HEK293 (cell line): ENCODE measurements around the gene SORT1.

ENCODE experiments used
- TCF7L2 ChIP-seq: IDR thresholded peaks from 2 replicates; pipeline ENCODE4 v1.6.1; 2011; ENCODE audit warnings: low read depth, mild to moderate bottlenecking, inconsistent platforms, low read length, moderate library complexity, borderline replicate concordance
- ZFHX2 ChIP-seq: fragments of 450-650 bp; formaldehyde crosslinking; conservative IDR thresholded peaks from 2 replicates; pipeline ENCODE4 v1.5.1; 2016; ENCODE audit warnings: missing biosample characterization, missing genetic modification characterization
- ZNF23 ChIP-seq: fragments of 450-650 bp; formaldehyde crosslinking; IDR thresholded peaks from 2 replicates; pipeline ENCODE4 v1.5.1; 2016; ENCODE audit warnings: missing biosample characterization, missing genetic modification characterization, borderline replicate concordance
- ZNF239 ChIP-seq: fragments of 450-650 bp; formaldehyde crosslinking; IDR thresholded peaks from 2 replicates; pipeline ENCODE4 v1.5.1; 2016; ENCODE audit warnings: missing biosample characterization, missing genetic modification characterization
- ZNF37A ChIP-seq: fragments of 450-650 bp; IDR thresholded peaks from 2 replicates; pipeline ENCODE4 v1.5.1; 2018; ENCODE audit warnings: missing biosample characterization, missing genetic modification characterization
- ZNF561 ChIP-seq: fragments of 450-650 bp; IDR thresholded peaks from 2 replicates; pipeline ENCODE4 v1.5.1; 2018; ENCODE audit warnings: missing biosample characterization, missing genetic modification characterization, borderline replicate concordance
- ZNF701 ChIP-seq: fragments of 450-650 bp; formaldehyde crosslinking; IDR thresholded peaks from 2 replicates; pipeline ENCODE4 v1.5.1; 2016; ENCODE audit warnings: missing biosample characterization, missing genetic modification characterization
- ZNF768 ChIP-seq: fragments of 450-650 bp; formaldehyde crosslinking; IDR thresholded peaks from 2 replicates; pipeline ENCODE4 v1.5.1; 2018; ENCODE audit warnings: missing biosample characterization, mild to moderate bottlenecking, missing genetic modification characterization
- TF ChIP-seq, protein P1 (sequence below): fragments of 450-650 bp; formaldehyde crosslinking; IDR thresholded peaks from 2 replicates; pipeline ENCODE4 v1.5.1; 2016; ENCODE audit warnings: missing biosample characterization, missing genetic modification characterization
- TF ChIP-seq, protein P2 (sequence below): fragments of 450-650 bp; formaldehyde crosslinking; optimal IDR thresholded peaks from 2 replicates; pipeline ENCODE3; 2016; ENCODE audit warnings: missing biosample characterization, mild to moderate bottlenecking, missing genetic modification characterization

DNA sequence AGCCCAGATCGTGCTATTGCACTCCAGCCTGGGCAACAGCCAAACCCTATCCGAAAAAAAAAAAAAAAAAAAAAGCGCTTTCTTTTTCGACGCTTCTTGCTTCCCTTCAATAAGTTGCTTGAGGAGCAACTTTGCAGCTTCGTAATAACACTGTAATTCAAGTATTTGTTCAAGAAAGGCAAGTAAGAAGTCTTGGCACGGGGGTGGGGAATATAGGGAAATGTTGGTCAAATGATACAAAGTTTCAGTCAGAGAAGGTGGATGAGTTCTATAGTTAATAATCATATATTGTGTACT, 29.4 kb upstream of the SORT1 start:
- TF ChIP-seq ZNF768 (tag by site-specific recombination) (no peak), ZNF23 (tag by site-specific recombination) (no peak), TCF7L2 (no peak), ZNF239 (tag by site-specific recombination) (no peak), ZNF37A (no peak), ZNF561 (tag by site-specific recombination) (no peak), ZNF701 (no peak), ZFHX2 (tag by site-specific recombination) (no peak)
- TF ChIP-seq, protein P1, sequence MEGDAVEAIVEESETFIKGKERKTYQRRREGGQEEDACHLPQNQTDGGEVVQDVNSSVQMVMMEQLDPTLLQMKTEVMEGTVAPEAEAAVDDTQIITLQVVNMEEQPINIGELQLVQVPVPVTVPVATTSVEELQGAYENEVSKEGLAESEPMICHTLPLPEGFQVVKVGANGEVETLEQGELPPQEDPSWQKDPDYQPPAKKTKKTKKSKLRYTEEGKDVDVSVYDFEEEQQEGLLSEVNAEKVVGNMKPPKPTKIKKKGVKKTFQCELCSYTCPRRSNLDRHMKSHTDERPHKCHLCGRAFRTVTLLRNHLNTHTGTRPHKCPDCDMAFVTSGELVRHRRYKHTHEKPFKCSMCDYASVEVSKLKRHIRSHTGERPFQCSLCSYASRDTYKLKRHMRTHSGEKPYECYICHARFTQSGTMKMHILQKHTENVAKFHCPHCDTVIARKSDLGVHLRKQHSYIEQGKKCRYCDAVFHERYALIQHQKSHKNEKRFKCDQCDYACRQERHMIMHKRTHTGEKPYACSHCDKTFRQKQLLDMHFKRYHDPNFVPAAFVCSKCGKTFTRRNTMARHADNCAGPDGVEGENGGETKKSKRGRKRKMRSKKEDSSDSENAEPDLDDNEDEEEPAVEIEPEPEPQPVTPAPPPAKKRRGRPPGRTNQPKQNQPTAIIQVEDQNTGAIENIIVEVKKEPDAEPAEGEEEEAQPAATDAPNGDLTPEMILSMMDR (tag by site-specific recombination) = no peak
- TF ChIP-seq, protein P2, sequence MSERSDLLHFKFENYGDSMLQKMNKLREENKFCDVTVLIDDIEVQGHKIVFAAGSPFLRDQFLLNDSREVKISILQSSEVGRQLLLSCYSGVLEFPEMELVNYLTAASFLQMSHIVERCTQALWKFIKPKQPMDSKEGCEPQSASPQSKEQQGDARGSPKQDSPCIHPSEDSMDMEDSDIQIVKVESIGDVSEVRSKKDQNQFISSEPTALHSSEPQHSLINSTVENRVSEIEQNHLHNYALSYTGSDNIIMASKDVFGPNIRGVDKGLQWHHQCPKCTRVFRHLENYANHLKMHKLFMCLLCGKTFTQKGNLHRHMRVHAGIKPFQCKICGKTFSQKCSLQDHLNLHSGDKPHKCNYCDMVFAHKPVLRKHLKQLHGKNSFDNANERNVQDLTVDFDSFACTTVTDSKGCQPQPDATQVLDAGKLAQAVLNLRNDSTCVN (tag by site-specific recombination) = no peak
